Activated naive CD4-positive, alpha-beta T cell treated with anti-CD3 and anti-CD28 coated beads for 36 hours (primary cell): Measurements from ENCODE around the gene TMEM185B. TPM values are rescaled to one million over a fixed set of nuclear protein-coding genes. Genes with fewer than 3 reads are reported as not detected.
A peak's percentile ranks its signal among the peaks of the same experiment; 100 is the strongest.
"Not testable (repeated sequence)": the region's sequence is repeated elsewhere in the genome, so short reads cannot be mapped to it uniquely, and the experiment has no call there.

Source experiments
- CTCF ChIA-PET: fragments of 350-600 bp; sonication (Branson Sonifier 250); formaldehyde crosslinking; loops from one replicate; lab custom pipeline; 2021; ENCODE audit warnings: antibody characterized with exemption; lab: Charles Lee
- DNase-seq: peaks from one replicate; pipeline ENCODE4 v3.0.0-alpha.2; 2020
- H3K27ac Mint-ChIP-seq: one replicate; pipeline ENCODE4 v1.8.0; 2021; ENCODE audit warnings: mild to moderate bottlenecking, mixed read lengths
- H3K27me3 Mint-ChIP-seq: one replicate; pipeline ENCODE4 v1.8.0; 2021; ENCODE audit warnings: low read depth, mixed read lengths
- H3K36me3 Mint-ChIP-seq: one replicate; pipeline ENCODE4 v1.8.0; 2021; ENCODE audit warnings: low read depth, mixed read lengths
- H3K4me1 Mint-ChIP-seq: one replicate; pipeline ENCODE4 v1.8.0; 2021; ENCODE audit warnings: low read depth, mixed read lengths
- H3K4me3 Mint-ChIP-seq: one replicate; pipeline ENCODE4 v1.8.0; 2021; ENCODE audit warnings: mild to moderate bottlenecking, moderate library complexity, mixed read lengths
- H3K9me3 Mint-ChIP-seq: one replicate; pipeline ENCODE4 v1.8.0; 2021; ENCODE audit warnings: mixed read lengths
- intact Hi-C: fragments of 100-400 bp; cut with micrococcal nuclease; formaldehyde crosslinking; loops from one replicate; pipeline ENCODE4 v1.15.1; 2023
- total RNA-seq, 2 experiments: library from RNA; stranded (reverse); gene quantifications; one replicate each; pipeline ENCODE4 v1.2.3, GENCODE V29; 2021

The TMEM185B gene
- total RNA-seq, 2 experiments from 2014 or later = 11.4 to 12.2 TPM

GRCh38 chr2:120238728-120239487, 15.7 kb upstream of the TMEM185B start:
- H3K9me3 Mint-ChIP-seq = peaks cover 5% of the 10 kb centered on the region
- intact Hi-C loops = no loop called here
- H3K27me3 Mint-ChIP-seq = no peaks in the 10 kb centered on the region
- DNase-seq = no peak
- no peaks in the 10 kb centered on the region for H3K36me3 Mint-ChIP-seq
- CTCF ChIA-PET = no interaction called here
- no peak overlapping the region for H3K4me3 Mint-ChIP-seq
- H3K27ac Mint-ChIP-seq = no peak overlapping the region
- peaks cover 2% of the 10 kb centered on the region for H3K4me1 Mint-ChIP-seq

DNA sequence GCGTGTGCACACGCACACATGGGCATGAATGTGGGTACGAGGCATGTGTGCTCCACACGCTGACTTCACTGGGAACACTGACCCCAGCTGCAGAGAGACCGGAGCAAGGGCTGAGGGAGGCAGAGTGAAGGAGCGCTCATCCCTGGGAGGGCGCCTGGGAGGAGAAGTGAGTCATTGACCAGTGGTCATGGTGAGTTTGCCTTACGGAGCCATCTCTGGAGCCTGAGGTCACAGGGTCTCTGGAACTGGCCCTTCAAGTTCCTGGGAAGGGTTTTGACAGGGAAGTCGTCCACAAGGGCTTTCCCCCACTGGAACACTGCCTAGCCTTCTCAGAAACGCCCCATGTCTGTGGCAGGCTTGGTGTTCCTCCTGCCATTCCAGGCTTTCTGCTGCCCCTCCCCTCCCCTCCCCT, 14.3 kb upstream of the TMEM185B start:
- CTCF ChIA-PET = no interaction called here
- Mint-ChIP-seq H3K4me1 (peaks cover 12% of the 10 kb centered on the region), H3K27ac (no peak overlapping the region), H3K27me3 (no peaks in the 10 kb centered on the region), H3K36me3 (no peaks in the 10 kb centered on the region), H3K4me3 (no peak overlapping the region), H3K9me3 (peaks cover 2% of the 10 kb centered on the region)
- no peak for DNase-seq
- intact Hi-C loops = no loop called here

- Mint-ChIP-seq H3K4me3 (no peak overlapping the region), H3K36me3 (no peaks in the 10 kb centered on the region), H3K27ac (no peak overlapping the region), H3K4me1 (peaks cover 17% of the 10 kb centered on the region), H3K9me3 (peaks cover 2% of the 10 kb centered on the region), H3K27me3 (no peaks in the 10 kb centered on the region)
- DNase-seq = no peak
- intact Hi-C loops = no loop called here
- CTCF ChIA-PET = no interaction called here
Observed at GRCh38 chr2:120236791-120237190, 13.6 kb upstream of the TMEM185B start.

DNA sequence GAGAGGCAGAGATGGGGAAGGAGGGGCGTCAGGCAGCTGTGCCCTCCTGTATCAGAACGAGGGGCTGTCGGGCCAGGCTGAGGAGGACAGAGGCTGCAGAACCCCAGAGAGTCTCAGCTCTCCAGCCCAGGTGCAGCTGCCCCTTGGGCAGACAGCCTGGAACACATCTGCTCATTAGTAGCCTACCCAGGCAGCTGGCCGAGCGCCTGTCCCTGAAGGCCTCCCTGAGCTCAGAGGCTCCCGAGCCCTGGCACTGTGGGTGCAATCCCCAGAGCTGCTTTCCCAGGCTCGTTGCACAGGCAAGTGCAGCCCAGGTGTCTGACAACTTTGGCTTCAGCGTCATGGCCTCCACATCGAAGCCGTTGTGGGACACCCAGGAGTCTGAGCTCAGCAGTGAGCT, 13.1 kb upstream of the TMEM185B start:
- H3K27me3 Mint-ChIP-seq = no peaks in the 10 kb centered on the region
- H3K4me1 Mint-ChIP-seq = peaks cover 22% of the 10 kb centered on the region
- intact Hi-C loops = no loop called here
- H3K36me3 Mint-ChIP-seq = no peaks in the 10 kb centered on the region
- no peak overlapping the region for H3K27ac Mint-ChIP-seq
- no peak for DNase-seq
- CTCF ChIA-PET = no interaction called here
- H3K9me3 Mint-ChIP-seq = peaks cover 2% of the 10 kb centered on the region
- H3K4me3 Mint-ChIP-seq = no peak overlapping the region

GRCh38 chr2:120235681-120236080, 12.5 kb upstream of the TMEM185B start:
- Mint-ChIP-seq H3K4me1 (peaks cover 28% of the 10 kb centered on the region), H3K27ac (no peak overlapping the region), H3K4me3 (no peak overlapping the region), H3K27me3 (no peaks in the 10 kb centered on the region), H3K9me3 (peaks cover 2% of the 10 kb centered on the region), H3K36me3 (no peaks in the 10 kb centered on the region)
- DNase-seq = no peak
- CTCF ChIA-PET = interaction anchor here (0.7 kb wide), 1 partner anchor 51 kb away, joined by 3 read pairs; no protein-coding TSS in a partner anchor
- intact Hi-C loops = no loop called here

- H3K9me3 Mint-ChIP-seq, DNase-seq, H3K27me3 Mint-ChIP-seq, CTCF ChIA-PET, intact Hi-C loops, H3K27ac Mint-ChIP-seq, H3K36me3 Mint-ChIP-seq, H3K4me3 Mint-ChIP-seq: not testable (repeated sequence)
- H3K4me1 Mint-ChIP-seq = peaks cover 30% of the 10 kb centered on the region
Observed at GRCh38 chr2:120235158-120235557, 12.0 kb upstream of the TMEM185B start.

DNA sequence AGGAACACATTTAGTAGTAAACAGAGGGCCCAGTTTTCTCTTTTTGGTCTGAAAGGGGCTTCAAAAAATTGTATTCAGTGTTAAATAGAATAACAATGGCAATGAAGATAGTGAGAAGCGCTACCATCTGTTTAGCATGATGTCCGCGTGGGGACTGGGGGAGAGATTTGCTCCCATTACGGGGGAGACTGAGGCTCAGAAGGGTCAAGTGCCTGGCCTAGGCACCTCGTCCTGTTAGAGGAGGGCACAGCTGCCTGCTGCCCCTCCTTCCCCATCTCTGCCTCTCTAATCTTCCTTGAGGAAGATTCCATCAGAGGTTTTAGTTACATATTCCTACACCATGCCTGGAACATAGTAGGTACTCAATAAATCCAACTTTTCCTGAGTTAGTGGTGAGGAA, 10.1 kb upstream of the TMEM185B start:
- intact Hi-C loops = loop anchor here (5.0 kb wide), 3 partner anchors 536 to 1414 kb away; partner anchors contain the start of genes CLASP1 and RNU4ATAC
- CTCF ChIA-PET = interaction anchor here (0.6 to 4.0 kb wide), 6 partner anchors 8 to 529 kb away, joined by 3 to 37 read pairs (median 6); partner anchors contain the start of gene EPB41L5
- H3K4me1 Mint-ChIP-seq = peaks cover 40% of the 10 kb centered on the region
- H3K27me3 Mint-ChIP-seq = no peaks in the 10 kb centered on the region
- peak overlapping the region; percentile 94 for H3K27ac Mint-ChIP-seq
- H3K36me3 Mint-ChIP-seq = no peaks in the 10 kb centered on the region
- peaks cover 2% of the 10 kb centered on the region for H3K9me3 Mint-ChIP-seq
- peak overlapping the region; percentile 82 for H3K4me3 Mint-ChIP-seq
- DNase-seq = no peak

- H3K9me3 Mint-ChIP-seq = peaks cover 2% of the 10 kb centered on the region
- peak; percentile 86 for DNase-seq
- H3K27ac Mint-ChIP-seq = peak overlapping the region; percentile 94
- H3K4me1 Mint-ChIP-seq = peaks cover 47% of the 10 kb centered on the region
- H3K4me3 Mint-ChIP-seq = peak overlapping the region; percentile 82
- H3K36me3 Mint-ChIP-seq = no peaks in the 10 kb centered on the region
- CTCF ChIA-PET = interaction anchor here (1.1 to 4.0 kb wide), 6 partner anchors 25 to 471 kb away, joined by 3 to 37 read pairs (median 4); no protein-coding TSS in a partner anchor
- intact Hi-C loops = loop anchor here (1.0 to 5.0 kb wide), 9 partner anchors 9 to 1415 kb away; partner anchors contain the start of genes CLASP1, PTPN4, RALB and RNU4ATAC
- H3K27me3 Mint-ChIP-seq = no peaks in the 10 kb centered on the region
Observed at GRCh38 chr2:120231974-120232635, 8.9 kb upstream of the TMEM185B start.

DNA sequence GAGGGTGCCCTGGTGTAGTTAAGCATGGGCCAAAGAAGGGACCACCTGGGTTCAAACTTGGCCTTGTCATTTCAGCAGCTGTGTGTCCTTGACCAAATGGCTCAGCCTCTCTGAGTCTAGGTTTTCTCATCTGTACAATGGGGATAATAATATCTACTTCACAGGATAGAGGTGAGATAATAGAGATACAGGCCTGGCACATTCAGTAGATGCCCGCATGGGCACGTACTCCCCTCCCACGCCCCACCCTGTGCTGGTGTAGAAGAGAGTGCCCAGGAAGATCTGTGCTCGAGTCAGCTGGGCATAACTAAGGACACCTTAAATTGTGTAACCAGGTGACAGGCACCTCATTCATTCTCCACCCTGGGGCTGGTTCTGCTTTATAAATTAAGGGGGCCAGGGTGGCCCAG, 8.4 kb upstream of the TMEM185B start:
- no peaks in the 10 kb centered on the region for H3K36me3 Mint-ChIP-seq
- peaks cover 2% of the 10 kb centered on the region for H3K9me3 Mint-ChIP-seq
- peak overlapping the region; percentile 82 for H3K4me3 Mint-ChIP-seq
- H3K27me3 Mint-ChIP-seq = no peaks in the 10 kb centered on the region
- intact Hi-C loops = loop anchor here (5.0 kb wide), 3 partner anchors 534 to 1416 kb away; partner anchors contain the start of genes CLASP1 and RNU4ATAC
- peak overlapping the region; percentile 94 for H3K27ac Mint-ChIP-seq
- CTCF ChIA-PET = interaction anchor here (1.3 to 4.0 kb wide), 4 partner anchors 25 to 471 kb away, joined by 3 to 37 read pairs (median 6); no protein-coding TSS in a partner anchor
- no peak for DNase-seq
- peaks cover 51% of the 10 kb centered on the region for H3K4me1 Mint-ChIP-seq

GRCh38 chr2:120230515-120231471, 7.6 kb upstream of the TMEM185B start:
- Mint-ChIP-seq H3K4me3 (peak overlapping the region; percentile 82), H3K36me3 (no peaks in the 10 kb centered on the region), H3K9me3 (peaks cover 2% of the 10 kb centered on the region), H3K4me1 (peaks cover 54% of the 10 kb centered on the region), H3K27ac (peak overlapping the region; percentile 41), H3K27me3 (no peaks in the 10 kb centered on the region)
- CTCF ChIA-PET = interaction anchor here (1.3 to 4.0 kb wide), 5 partner anchors 26 to 470 kb away, joined by 3 to 37 read pairs (median 4); no protein-coding TSS in a partner anchor
- DNase-seq = no peak
- intact Hi-C loops = loop anchor here (5.0 kb wide), 3 partner anchors 533 to 1417 kb away; partner anchors contain the start of genes CLASP1 and RNU4ATAC

DNA sequence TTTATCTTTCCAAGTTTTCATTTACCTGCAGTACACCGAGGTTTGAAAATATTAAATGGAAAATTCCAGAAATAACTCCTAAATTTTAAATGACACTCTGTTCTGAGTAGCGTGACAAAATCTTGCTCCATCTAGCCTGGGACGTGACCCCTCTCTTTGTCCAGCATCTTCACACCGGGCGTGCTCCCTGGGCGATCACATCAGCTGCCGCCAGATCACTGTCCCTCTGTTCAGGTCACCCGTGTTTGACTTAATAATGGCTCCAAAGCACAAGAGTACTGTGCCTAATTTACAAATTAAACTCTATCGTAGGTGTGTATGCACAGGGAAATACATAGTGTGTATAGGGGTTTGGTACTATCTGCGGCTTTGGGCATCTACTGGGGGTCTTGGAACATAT, 6.1 kb upstream of the TMEM185B start:
- intact Hi-C loops = loop anchor here (5.0 kb wide), 3 partner anchors 213 to 448 kb away; no protein-coding TSS in a partner anchor
- H3K27me3 Mint-ChIP-seq = no peaks in the 10 kb centered on the region
- CTCF ChIA-PET = interaction anchor here (1.6 to 4.0 kb wide), 2 partner anchors 84 to 120 kb away, joined by 3 to 37 read pairs; no protein-coding TSS in a partner anchor
- H3K4me1 Mint-ChIP-seq = peaks cover 57% of the 10 kb centered on the region
- DNase-seq = no peak
- no peak overlapping the region for H3K27ac Mint-ChIP-seq
- no peaks in the 10 kb centered on the region for H3K9me3 Mint-ChIP-seq
- H3K36me3 Mint-ChIP-seq = no peaks in the 10 kb centered on the region
- no peak overlapping the region for H3K4me3 Mint-ChIP-seq
